Measurements from ENCODE around the gene TLK1. TPM values are rescaled to one million over a fixed set of nuclear protein-coding genes. Genes with fewer than 3 reads are reported as not detected.

The TLK1 gene
- total and polyA plus RNA-seq, 2 donors (not counting 3 experiments of a cell fraction or from before 2014, with no cell fraction given): 5.8 to 62.7 TPM

DNA sequence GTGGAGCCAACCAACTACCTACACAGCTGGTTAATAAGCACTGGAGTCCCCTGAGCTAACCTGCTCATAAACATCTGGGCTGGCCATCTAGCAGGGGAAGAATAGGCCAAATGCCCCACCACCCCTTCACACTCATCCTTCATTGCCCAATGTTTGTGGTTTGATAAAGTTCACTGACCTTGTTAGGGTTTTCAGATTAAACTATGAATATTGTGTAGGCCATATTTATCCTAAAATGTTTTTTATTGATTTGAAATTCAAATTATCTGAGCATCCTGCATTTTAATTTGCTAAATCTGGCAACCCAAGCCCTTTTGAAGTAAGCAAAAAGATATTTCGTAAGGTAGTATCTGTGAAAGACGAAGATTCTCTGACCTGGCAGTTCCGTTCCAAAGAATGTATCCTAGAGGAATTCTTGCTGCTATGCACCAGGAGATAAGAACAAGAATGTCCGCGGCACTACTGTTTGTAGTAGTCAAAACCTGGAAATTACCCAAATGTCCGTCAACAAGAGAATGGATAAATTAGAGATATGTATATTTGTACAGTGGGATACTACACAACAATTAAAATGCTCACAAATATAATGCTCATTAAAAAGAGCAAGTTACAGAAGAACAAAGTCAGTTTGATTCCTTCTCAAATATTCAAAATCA is 5.8 kb upstream of the TLK1 start:
- dilution Hi-C loops (cut with MboI; ENCODE audit: extremely low pct_ligation_motif_present, low sequenced_read_pairs): no loop called here
- Histone ChIP-seq H3K9ac (replicated peaks; ENCODE audit: extremely low read depth, insufficient read depth, low read length) (no peak overlapping the region), H3K9me3 (replicated peaks; ENCODE audit: control insufficient read depth, insufficient read depth, low read length) (no peaks in the 10 kb centered on the region), H3K27ac (ENCODE audit: insufficient read depth, low read depth, low read length) (no peak overlapping the region), H3K4me1 (ENCODE audit: control insufficient read depth, extremely low read depth, insufficient read depth, low read length) (peaks cover 3% of the 10 kb centered on the region), H3K79me2 (ENCODE audit: control insufficient read depth, insufficient read depth, low read length) (no peaks in the 10 kb centered on the region), H3K36me3 (ENCODE audit: control insufficient read depth in 2 of 2, extremely low read depth in 1 of 2, insufficient read depth in 2 of 2, low read length in 2 of 2) (no peaks in the 10 kb centered on the region), H2AFZ (ENCODE audit: low read depth, low read length) (no peak overlapping the region), H4K20me1 (replicated peaks; ENCODE audit: control insufficient read depth, extremely low read depth, insufficient read depth, low read length) (no peaks in the 10 kb centered on the region), H3K4me3 (replicated peaks in 1 of 3; ENCODE audit: insufficient read depth in 1 of 3, low read depth in 1 of 3, low read length in 3 of 3) (no peak overlapping the region), H3K9me1 (replicated peaks; ENCODE audit: control insufficient read depth, extremely low read depth, insufficient read depth, low read length) (no peaks in the 10 kb centered on the region), H3K4me2 (ENCODE audit: insufficient read depth, low read length) (no peak overlapping the region), H3K27me3 (ENCODE audit: control insufficient read depth in 2 of 2, insufficient read depth in 2 of 2, low read length in 2 of 2) (no peaks in the 10 kb centered on the region)
- ChIA-PET POLR2A (no interaction called here), CTCF (interaction anchor here (0.9 kb wide), 1 partner anchor 250 kb away, joined by 3 read pairs; no protein-coding TSS in a partner anchor)
- intact Hi-C loops (cut with micrococcal nuclease): no loop called here
- FAIRE-seq (no peak), DNase-seq (ENCODE audit: low read depth, low spot score) (no peak)
- BruUV-seq (replicated peaks): no TSS peak
- TF ChIP-seq GATA2 (IDR thresholded peaks at IDR 0.05; ENCODE audit: insufficient read depth, insufficient read length, low read depth, low read length): no peak
- no peak for TF ChIP-seq POLR2AphosphoS5 (IDR thresholded peaks at IDR 0.05; ENCODE audit: insufficient read depth, low read depth, low read length)
- TF ChIP-seq, protein P1, sequence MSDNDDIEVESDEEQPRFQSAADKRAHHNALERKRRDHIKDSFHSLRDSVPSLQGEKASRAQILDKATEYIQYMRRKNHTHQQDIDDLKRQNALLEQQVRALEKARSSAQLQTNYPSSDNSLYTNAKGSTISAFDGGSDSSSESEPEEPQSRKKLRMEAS (IDR thresholded peaks at IDR 0.05; ENCODE audit: insufficient read depth, insufficient read length): no peak
- TF ChIP-seq POLR2A (IDR thresholded peaks at IDR 0.05; ENCODE audit: low read depth, low read length): no peak
- TF ChIP-seq MYC (IDR thresholded peaks at IDR 0.05; ENCODE audit: low read depth, low read length): no peak

DNA sequence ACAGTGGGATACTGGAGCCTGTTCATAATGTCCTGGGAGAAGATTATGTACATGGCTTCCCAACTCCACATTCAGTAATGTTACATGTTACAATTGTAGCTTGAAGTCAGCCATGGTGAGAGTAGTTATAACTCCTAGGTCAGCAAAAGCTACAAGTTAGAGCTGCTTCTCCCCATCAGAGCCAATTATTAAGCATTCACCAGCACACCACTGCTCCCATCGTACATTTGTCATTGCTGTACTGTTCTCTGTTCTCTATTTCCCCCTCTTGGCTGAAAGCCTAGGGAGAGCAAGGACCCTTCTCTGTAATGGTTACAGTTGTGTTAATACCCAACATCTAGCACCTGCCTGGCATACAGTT is 5.3 kb upstream of the TLK1 start:
- no peaks in the 10 kb centered on the region for H4K20me1 ChIP-seq (replicated peaks; ENCODE audit: control insufficient read depth, extremely low read depth, insufficient read depth, low read length)
- H2AFZ ChIP-seq (ENCODE audit: low read depth, low read length): no peak overlapping the region
- no peaks in the 10 kb centered on the region for H3K9me3 ChIP-seq (replicated peaks; ENCODE audit: control insufficient read depth, insufficient read depth, low read length)
- dilution Hi-C loops (cut with MboI; ENCODE audit: extremely low pct_ligation_motif_present, low sequenced_read_pairs): no loop called here
- no peak overlapping the region for H3K4me2 ChIP-seq (ENCODE audit: insufficient read depth, low read length)
- DNase-seq (ENCODE audit: low read depth, low spot score) (no peak), FAIRE-seq (no peak)
- no peak overlapping the region for H3K9ac ChIP-seq (replicated peaks; ENCODE audit: extremely low read depth, insufficient read depth, low read length)
- H3K9me1 ChIP-seq (replicated peaks; ENCODE audit: control insufficient read depth, extremely low read depth, insufficient read depth, low read length): no peaks in the 10 kb centered on the region
- intact Hi-C loops (cut with micrococcal nuclease): no loop called here
- H3K79me2 ChIP-seq (ENCODE audit: control insufficient read depth, insufficient read depth, low read length): no peaks in the 10 kb centered on the region
- no peaks in the 10 kb centered on the region for H3K36me3 ChIP-seq (ENCODE audit: control insufficient read depth in 2 of 2, extremely low read depth in 1 of 2, insufficient read depth in 2 of 2, low read length in 2 of 2)
- CTCF ChIA-PET: no interaction called here
- no TSS peak for BruUV-seq (replicated peaks)
- POLR2A ChIA-PET: no interaction called here
- peaks cover 5% of the 10 kb centered on the region for H3K4me1 ChIP-seq (ENCODE audit: control insufficient read depth, extremely low read depth, insufficient read depth, low read length)
- TF ChIP-seq JUN (IDR thresholded peaks at IDR 0.05; ENCODE audit: borderline replicate concordance, insufficient read depth, insufficient read length, low read depth) (no peak), EZH2 (IDR thresholded peaks at IDR 0.05; ENCODE audit: borderline replicate concordance, low read depth, low read length, severe bottlenecking) (no peak), POLR2AphosphoS5 (IDR thresholded peaks at IDR 0.05; ENCODE audit: insufficient read depth, low read depth, low read length) (no peak)
- TF ChIP-seq, protein P2, sequence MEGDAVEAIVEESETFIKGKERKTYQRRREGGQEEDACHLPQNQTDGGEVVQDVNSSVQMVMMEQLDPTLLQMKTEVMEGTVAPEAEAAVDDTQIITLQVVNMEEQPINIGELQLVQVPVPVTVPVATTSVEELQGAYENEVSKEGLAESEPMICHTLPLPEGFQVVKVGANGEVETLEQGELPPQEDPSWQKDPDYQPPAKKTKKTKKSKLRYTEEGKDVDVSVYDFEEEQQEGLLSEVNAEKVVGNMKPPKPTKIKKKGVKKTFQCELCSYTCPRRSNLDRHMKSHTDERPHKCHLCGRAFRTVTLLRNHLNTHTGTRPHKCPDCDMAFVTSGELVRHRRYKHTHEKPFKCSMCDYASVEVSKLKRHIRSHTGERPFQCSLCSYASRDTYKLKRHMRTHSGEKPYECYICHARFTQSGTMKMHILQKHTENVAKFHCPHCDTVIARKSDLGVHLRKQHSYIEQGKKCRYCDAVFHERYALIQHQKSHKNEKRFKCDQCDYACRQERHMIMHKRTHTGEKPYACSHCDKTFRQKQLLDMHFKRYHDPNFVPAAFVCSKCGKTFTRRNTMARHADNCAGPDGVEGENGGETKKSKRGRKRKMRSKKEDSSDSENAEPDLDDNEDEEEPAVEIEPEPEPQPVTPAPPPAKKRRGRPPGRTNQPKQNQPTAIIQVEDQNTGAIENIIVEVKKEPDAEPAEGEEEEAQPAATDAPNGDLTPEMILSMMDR (IDR thresholded peaks at IDR 0.05; ENCODE audit: extremely low read depth in 1 of 2, insufficient read depth in 1 of 2, low read depth in 1 of 2, low read length in 2 of 2): no peak
- H3K4me3 ChIP-seq (replicated peaks in 1 of 3; ENCODE audit: insufficient read depth in 1 of 3, low read depth in 1 of 3, low read length in 3 of 3): no peak overlapping the region
- H3K27ac ChIP-seq (ENCODE audit: insufficient read depth, low read depth, low read length): no peak overlapping the region
- H3K27me3 ChIP-seq (ENCODE audit: control insufficient read depth in 2 of 2, insufficient read depth in 2 of 2, low read length in 2 of 2): no peaks in the 10 kb centered on the region

Measured in endothelial cell of umbilical vein (primary cell).